ENCODE results near the gene NKAIN2. TPM values are rescaled to one million over a fixed set of nuclear protein-coding genes. Genes with fewer than 3 reads are reported as not detected.

NKAIN2 gene
- total and polyA plus RNA-seq, 9 of the 15 experiments (the other 6 are each of a cell fraction or from before 2014, with no cell fraction given), result not detected

DNA sequence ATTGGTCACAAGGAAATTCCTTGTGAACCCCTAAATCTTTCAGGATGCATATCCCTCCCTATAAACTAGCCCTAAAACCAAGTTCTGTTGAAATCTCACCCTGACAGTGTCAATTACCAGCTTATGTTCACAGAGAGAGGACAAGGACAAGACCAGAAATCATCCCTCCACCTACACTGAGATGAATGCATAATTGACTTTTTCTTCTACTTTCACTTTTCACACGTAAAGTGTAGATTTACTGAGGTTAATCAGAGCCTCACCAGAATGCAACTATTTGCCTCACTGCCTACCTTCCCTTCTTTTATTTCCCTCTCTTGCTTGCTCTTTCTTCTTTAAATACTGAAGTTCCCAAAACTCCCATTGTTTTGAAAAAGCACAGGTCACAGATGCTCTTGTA lies 15.3 kb upstream of the NKAIN2 start (continued):
- no peak for TF ChIP-seq STAG1 (CRISPR knock-in tag; IDR thresholded peaks at IDR 0.05; ENCODE audit: borderline replicate concordance)

DNA sequence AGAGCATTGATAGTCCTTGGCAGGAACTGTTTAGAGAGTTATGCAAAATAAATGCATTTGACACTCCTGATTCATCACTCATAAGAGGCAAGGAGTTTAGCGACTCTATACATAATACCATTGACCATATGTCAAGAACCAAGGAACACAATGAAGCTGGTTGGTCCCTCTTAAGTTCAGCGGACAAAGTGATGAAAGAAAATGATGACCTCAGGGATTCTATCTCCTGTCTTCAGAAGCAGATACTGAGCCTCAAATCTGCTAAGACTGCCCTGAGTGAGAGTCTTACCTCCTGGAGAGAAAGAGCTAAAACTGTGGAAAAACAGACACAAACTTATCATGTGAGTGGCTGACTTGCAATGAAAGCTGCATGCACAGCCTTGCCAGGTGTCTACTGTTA lies 9.5 kb upstream of the NKAIN2 start:
- ATAC-seq, result no peak
- Histone ChIP-seq H3K27ac (ENCODE audit: extremely low read depth, low read depth, low read length) (no peak overlapping the region), H3K27me3 (ENCODE audit: control insufficient read depth in 2 of 2, insufficient read depth in 2 of 2, low read length in 2 of 2) (no peaks in the 10 kb centered on the region), H4K20me1 (replicated peaks; ENCODE audit: control insufficient read depth, insufficient read depth, low read length) (no peaks in the 10 kb centered on the region), H3K4me1 (replicated peaks in 1 of 2; ENCODE audit: control insufficient read depth in 2 of 2, insufficient read depth in 2 of 2, low read length in 2 of 2) (no peaks in the 10 kb centered on the region), H3K9me3 (replicated peaks; ENCODE audit: control insufficient read depth, insufficient read depth, low read depth, low read length) (no peaks in the 10 kb centered on the region), H3K4me2 (ENCODE audit: insufficient read depth, low read length) (no peak overlapping the region), H3K9me1 (ENCODE audit: control insufficient read depth, insufficient read depth, low read length) (no peaks in the 10 kb centered on the region), H3K36me3 (ENCODE audit: control insufficient read depth, insufficient read depth, low read length) (no peaks in the 10 kb centered on the region), H3K4me3 (no peak overlapping the region), H2AFZ (ENCODE audit: low read depth, low read length) (no peak overlapping the region), H3K79me2 (ENCODE audit: control insufficient read depth, insufficient read depth, low read length) (no peaks in the 10 kb centered on the region), H3K9ac (ENCODE audit: insufficient read depth in 1 of 2, low read depth in 2 of 2, low read length in 2 of 2) (no peak overlapping the region)
- in situ Hi-C loops (cut with MboI) (no loop called here), intact Hi-C loops (cut with micrococcal nuclease) (no loop called here)
- DNase-seq (ENCODE audit: extremely low read depth in 1 of 4, low spot score in 3 of 4), result no peak
- POLR2A ChIA-PET, result no interaction called here
- 5% methylated on average over 2 of the region's 2 CpGs for WGBS (ENCODE audit: insufficient coverage, low coverage, missing lambda C conversion rate)
- FAIRE-seq, result no peak
- CTCF ChIA-PET (ENCODE audit: low intra/inter-chr PET ratio), result no interaction called here
- no TSS peak for BruUV-seq (replicated peaks)
- TF ChIP-seq, protein P1, sequence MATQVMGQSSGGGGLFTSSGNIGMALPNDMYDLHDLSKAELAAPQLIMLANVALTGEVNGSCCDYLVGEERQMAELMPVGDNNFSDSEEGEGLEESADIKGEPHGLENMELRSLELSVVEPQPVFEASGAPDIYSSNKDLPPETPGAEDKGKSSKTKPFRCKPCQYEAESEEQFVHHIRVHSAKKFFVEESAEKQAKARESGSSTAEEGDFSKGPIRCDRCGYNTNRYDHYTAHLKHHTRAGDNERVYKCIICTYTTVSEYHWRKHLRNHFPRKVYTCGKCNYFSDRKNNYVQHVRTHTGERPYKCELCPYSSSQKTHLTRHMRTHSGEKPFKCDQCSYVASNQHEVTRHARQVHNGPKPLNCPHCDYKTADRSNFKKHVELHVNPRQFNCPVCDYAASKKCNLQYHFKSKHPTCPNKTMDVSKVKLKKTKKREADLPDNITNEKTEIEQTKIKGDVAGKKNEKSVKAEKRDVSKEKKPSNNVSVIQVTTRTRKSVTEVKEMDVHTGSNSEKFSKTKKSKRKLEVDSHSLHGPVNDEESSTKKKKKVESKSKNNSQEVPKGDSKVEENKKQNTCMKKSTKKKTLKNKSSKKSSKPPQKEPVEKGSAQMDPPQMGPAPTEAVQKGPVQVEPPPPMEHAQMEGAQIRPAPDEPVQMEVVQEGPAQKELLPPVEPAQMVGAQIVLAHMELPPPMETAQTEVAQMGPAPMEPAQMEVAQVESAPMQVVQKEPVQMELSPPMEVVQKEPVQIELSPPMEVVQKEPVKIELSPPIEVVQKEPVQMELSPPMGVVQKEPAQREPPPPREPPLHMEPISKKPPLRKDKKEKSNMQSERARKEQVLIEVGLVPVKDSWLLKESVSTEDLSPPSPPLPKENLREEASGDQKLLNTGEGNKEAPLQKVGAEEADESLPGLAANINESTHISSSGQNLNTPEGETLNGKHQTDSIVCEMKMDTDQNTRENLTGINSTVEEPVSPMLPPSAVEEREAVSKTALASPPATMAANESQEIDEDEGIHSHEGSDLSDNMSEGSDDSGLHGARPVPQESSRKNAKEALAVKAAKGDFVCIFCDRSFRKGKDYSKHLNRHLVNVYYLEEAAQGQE (IDR thresholded peaks at IDR 0.05; ENCODE audit: borderline replicate concordance), result no peak
- TF ChIP-seq, protein P1 (CRISPR knock-in tag; IDR thresholded peaks at IDR 0.05; ENCODE audit: low read depth), result no peak
- TF ChIP-seq, protein P2, sequence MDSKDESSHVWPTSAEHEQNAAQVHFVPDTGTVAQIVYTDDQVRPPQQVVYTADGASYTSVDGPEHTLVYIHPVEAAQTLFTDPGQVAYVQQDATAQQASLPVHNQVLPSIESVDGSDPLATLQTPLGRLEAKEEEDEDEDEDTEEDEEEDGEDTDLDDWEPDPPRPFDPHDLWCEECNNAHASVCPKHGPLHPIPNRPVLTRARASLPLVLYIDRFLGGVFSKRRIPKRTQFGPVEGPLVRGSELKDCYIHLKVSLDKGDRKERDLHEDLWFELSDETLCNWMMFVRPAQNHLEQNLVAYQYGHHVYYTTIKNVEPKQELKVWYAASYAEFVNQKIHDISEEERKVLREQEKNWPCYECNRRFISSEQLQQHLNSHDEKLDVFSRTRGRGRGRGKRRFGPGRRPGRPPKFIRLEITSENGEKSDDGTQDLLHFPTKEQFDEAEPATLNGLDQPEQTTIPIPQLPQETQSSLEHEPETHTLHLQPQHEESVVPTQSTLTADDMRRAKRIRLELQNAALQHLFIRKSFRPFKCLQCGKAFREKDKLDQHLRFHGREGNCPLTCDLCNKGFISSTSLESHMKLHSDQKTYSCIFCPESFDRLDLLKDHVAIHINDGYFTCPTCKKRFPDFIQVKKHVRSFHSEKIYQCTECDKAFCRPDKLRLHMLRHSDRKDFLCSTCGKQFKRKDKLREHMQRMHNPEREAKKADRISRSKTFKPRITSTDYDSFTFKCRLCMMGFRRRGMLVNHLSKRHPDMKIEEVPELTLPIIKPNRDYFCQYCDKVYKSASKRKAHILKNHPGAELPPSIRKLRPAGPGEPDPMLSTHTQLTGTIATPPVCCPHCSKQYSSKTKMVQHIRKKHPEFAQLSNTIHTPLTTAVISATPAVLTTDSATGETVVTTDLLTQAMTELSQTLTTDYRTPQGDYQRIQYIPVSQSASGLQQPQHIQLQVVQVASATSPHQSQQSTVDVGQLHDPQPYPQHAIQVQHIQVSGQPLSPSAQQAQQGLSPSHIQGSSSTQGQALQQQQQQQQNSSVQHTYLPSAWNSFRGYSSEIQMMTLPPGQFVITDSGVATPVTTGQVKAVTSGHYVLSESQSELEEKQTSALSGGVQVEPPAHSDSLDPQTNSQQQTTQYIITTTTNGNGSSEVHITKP (IDR thresholded peaks at IDR 0.05; ENCODE audit: partially characterized antibody), result no peak
- TF ChIP-seq JUN (IDR thresholded peaks at IDR 0.05; ENCODE audit: borderline replicate concordance, low read depth, low read length), result no peak
- no peak for TF ChIP-seq JUN (CRISPR knock-in tag; IDR thresholded peaks at IDR 0.05; ENCODE audit: borderline replicate concordance)
- TF ChIP-seq ZBTB7A (IDR thresholded peaks at IDR 0.05; ENCODE audit: borderline replicate concordance, control insufficient read depth, low read depth, low read length), result no peak
